ENCODE results near the gene WWP2. TPM values are rescaled to one million over a fixed set of nuclear protein-coding genes. Genes with fewer than 3 reads are reported as not detected.

The WWP2 gene
- total RNA-seq, 4 donors from 2014 or later = 26.9 to 50.9 (median 43.9) TPM

- no peak for DNase-seq (ENCODE audit: low spot score in 2 of 2)
- intact Hi-C loops (cut with DNase I; ENCODE audit: low total_unique reads) = loop anchor here (10.0 kb wide), 1 partner anchor 131 kb away; no protein-coding TSS in a partner anchor
- TF ChIP-seq POLR2A (IDR thresholded peaks at IDR 0.05) (no peak), CTCF (IDR thresholded peaks at IDR 0.05) (no peak)
- WGBS, 2 donors = 97 to 98% methylated on average over 16 of the region's 16 CpGs
- H3K4me3 ChIP-seq (ENCODE audit: low read depth, poor library complexity, severe bottlenecking) = no peak overlapping the region
Observed at GRCh38 chr16:69936252-69936651, 174.1 kb downstream of the WWP2 start.

DNA sequence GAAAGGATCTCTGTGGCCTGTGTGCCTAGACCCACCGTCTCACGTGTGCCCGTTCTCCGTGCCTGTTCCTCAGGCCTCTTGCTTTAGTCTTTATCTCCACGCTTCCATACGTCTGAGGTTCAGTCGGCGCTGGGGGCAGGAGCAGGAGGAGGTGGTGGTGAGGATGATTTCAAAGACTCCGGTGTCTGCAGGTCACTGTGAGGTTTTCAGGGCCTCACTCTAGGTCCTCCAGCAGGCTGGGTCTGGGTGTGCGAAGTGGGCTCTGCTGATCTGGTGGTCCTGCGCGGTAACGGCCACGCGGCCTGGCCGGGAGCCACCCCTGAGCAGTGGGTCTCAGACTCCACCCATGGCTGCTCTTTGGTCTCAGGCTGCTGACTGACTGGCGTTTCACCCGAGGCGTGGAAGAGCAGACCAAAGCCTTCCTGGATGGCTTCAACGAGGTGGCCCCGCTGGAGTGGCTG is 174.6 kb downstream of the WWP2 start:
- no peak overlapping the region for H3K4me3 ChIP-seq (ENCODE audit: low read depth, poor library complexity, severe bottlenecking)
- no peak for DNase-seq (ENCODE audit: low spot score in 2 of 2)
- intact Hi-C loops (cut with DNase I; ENCODE audit: low total_unique reads) = loop anchor here (10.0 kb wide), 1 partner anchor 132 kb away; no protein-coding TSS in a partner anchor
- WGBS, 2 donors = 95 to 96% methylated on average over 19 to 21 of the region's 21 CpGs
- TF ChIP-seq CTCF (IDR thresholded peaks at IDR 0.05) (no peak), POLR2A (IDR thresholded peaks at IDR 0.05) (no peak)

- TF ChIP-seq POLR2A (IDR thresholded peaks at IDR 0.05) = no peak
- no peak for DNase-seq (ENCODE audit: low spot score in 2 of 2)
- intact Hi-C loops (cut with DNase I; ENCODE audit: low total_unique reads) = loop anchor here (10.0 kb wide), 1 partner anchor 133 kb away; no protein-coding TSS in a partner anchor
- H3K4me3 ChIP-seq (ENCODE audit: low read depth, poor library complexity, severe bottlenecking) = no peak overlapping the region
- WGBS, 2 donors = 84 to 90% methylated on average over 16 of the region's 16 CpGs
Observed at GRCh38 chr16:69937465-69937951, 175.4 kb downstream of the WWP2 start.

DNA sequence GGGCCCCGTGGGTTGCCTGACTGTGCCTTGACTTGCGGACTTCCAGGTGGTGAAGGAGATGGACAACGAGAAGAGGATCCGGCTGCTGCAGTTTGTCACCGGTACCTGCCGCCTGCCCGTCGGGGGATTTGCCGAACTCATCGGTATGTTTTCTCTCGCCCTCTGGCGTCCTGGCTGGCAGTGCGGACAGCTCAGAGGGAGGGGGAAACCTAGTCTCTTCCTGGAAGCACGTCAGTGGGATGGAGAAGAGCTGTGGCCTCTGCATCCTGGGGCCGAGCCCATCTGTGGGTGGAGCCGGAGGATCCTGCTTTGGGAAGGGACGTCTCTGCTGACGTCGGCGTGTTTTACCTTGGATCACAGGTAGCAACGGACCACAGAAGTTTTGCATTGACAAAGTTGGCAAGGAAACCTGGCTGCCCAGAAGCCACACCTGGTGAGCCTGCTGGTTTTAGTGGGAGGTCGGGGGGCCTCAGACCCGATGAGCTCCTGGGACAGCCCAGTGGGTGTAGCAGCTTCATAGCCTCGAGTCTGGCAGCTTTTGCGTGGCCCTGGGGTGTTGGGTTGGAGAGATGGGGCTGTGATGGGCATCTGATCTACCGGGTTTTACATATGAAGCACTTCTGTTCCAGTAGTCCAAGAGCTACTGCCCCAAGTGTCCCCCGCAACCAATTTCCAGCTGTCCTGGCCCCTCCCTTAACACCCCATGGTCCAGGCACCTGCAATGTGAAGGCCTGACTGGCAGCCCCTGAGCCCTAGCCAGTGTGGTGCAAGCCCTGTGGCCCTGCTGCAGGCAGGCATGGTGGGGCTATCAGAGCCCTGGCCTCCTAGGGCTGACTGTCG is 177.1 kb downstream of the WWP2 start:
- intact Hi-C loops (cut with DNase I; ENCODE audit: low total_unique reads) = loop anchor here (10.0 kb wide), 1 partner anchor 134 kb away; no protein-coding TSS in a partner anchor
- TF ChIP-seq CTCF (IDR thresholded peaks at IDR 0.05) = no peak
- WGBS, 2 donors = 89 to 91% methylated on average over 18 to 28 of the region's 28 CpGs
- no peak for DNase-seq (ENCODE audit: low spot score in 2 of 2)
- no peak overlapping the region for H3K4me3 ChIP-seq (ENCODE audit: low read depth, poor library complexity, severe bottlenecking)

GRCh38 chr16:69939821-69940585 is 177.9 kb downstream of the WWP2 start:
- 93 to 95% methylated on average over 23 to 25 of the region's 26 CpGs for WGBS, 2 donors
- no peak for DNase-seq (ENCODE audit: low spot score in 2 of 2)
- TF ChIP-seq CTCF (IDR thresholded peaks at IDR 0.05) (no peak), POLR2A (IDR thresholded peaks at IDR 0.05) (no peak)
- no peak overlapping the region for H3K4me3 ChIP-seq (ENCODE audit: low read depth, poor library complexity, severe bottlenecking)
- intact Hi-C loops (cut with DNase I; ENCODE audit: low total_unique reads) = loop anchor here (10.0 kb wide), 1 partner anchor 135 kb away; no protein-coding TSS in a partner anchor

GRCh38 chr16:69940676-69941075 is 178.5 kb downstream of the WWP2 start:
- 88 to 99% methylated on average over 8 to 13 of the region's 13 CpGs for WGBS, 2 donors
- DNase-seq (ENCODE audit: low spot score in 2 of 2) = no peak
- TF ChIP-seq CTCF (IDR thresholded peaks at IDR 0.05) (no peak), POLR2A (IDR thresholded peaks at IDR 0.05) (no peak)
- intact Hi-C loops (cut with DNase I; ENCODE audit: low total_unique reads) = no loop called here
- no peak overlapping the region for H3K4me3 ChIP-seq (ENCODE audit: low read depth, poor library complexity, severe bottlenecking)
